Karpas-422 (cell line): ENCODE results near the gene HK1. TPM values are rescaled to one million over a fixed set of nuclear protein-coding genes. Genes with fewer than 3 reads are reported as not detected.
A peak's percentile ranks its signal among the peaks of the same experiment; 100 is the strongest.

ENCODE experiments used
- DNase-seq: peaks from one replicate; pipeline ENCODE4 v3.0.0-alpha.2; 2015
- H2AFZ ChIP-seq: fragments of 200-600 bp; sonication (generic); 2 replicates; pipeline ENCODE4 v1.6.1; 2014; ENCODE audit warnings: antibody characterized with exemption, low read length, mixed read lengths
- H3K27ac ChIP-seq: fragments of 200-600 bp; sonication (generic); 2 replicates; pipeline ENCODE4 v1.5.1; 2014; ENCODE audit warnings: mild to moderate bottlenecking, low read length, moderate library complexity
- H3K27me3 ChIP-seq: fragments of 200-600 bp; sonication (generic); 2 replicates; pipeline ENCODE4 v1.6.1; 2014; ENCODE audit warnings: low read length, mixed read lengths
- H3K36me3 ChIP-seq: fragments of 200-600 bp; sonication (generic); 2 replicates; pipeline ENCODE4 v1.6.1; 2014; ENCODE audit warnings: low read length, mixed read lengths; ENCODE audit not compliant: insufficient read depth
- H3K4me1 ChIP-seq: fragments of 200-600 bp; sonication (generic); 2 replicates; pipeline ENCODE4 v1.6.1; 2014; ENCODE audit warnings: mild to moderate bottlenecking, low read length, mixed read lengths
- H3K4me2 ChIP-seq: fragments of 200-600 bp; sonication (generic); 2 replicates; pipeline ENCODE4 v1.6.1; 2014; ENCODE audit warnings: low read length, low read depth, mild to moderate bottlenecking; ENCODE audit not compliant: poor library complexity, severe bottlenecking
- H3K4me3 ChIP-seq: fragments of 200-600 bp; sonication (generic); 2 replicates; pipeline ENCODE4 v1.5.1; 2014; ENCODE audit warnings: mild to moderate bottlenecking, antibody characterized with exemption, low read length, mixed read lengths
- H3K79me2 ChIP-seq: fragments of 200-600 bp; sonication (generic); 2 replicates; pipeline ENCODE4 v1.6.1; 2014; ENCODE audit warnings: mild to moderate bottlenecking, low read length, mixed read lengths
- H3K9ac ChIP-seq: fragments of 200-600 bp; sonication (generic); 2 replicates; pipeline ENCODE4 v1.6.0; 2014; ENCODE audit warnings: low read length
- H3K9me2 ChIP-seq: fragments of 200-600 bp; sonication (generic), shearing (Covaris generic); replicated peaks from 2 replicates; pipeline ENCODE4 v1.6.0; 2014; ENCODE audit warnings: mild to moderate bottlenecking, low read length, moderate library complexity; ENCODE audit not compliant: insufficient read depth
- H3K9me3 ChIP-seq: fragments of 300-700, 200-600 bp; sonication (generic); 2 replicates; pipeline ENCODE4 v1.6.1; 2014; ENCODE audit warnings: low read length, mixed read lengths
- H4K20me1 ChIP-seq: fragments of 200-600 bp; sonication (generic); 2 replicates; pipeline ENCODE4 v1.6.1; 2014; ENCODE audit warnings: mild to moderate bottlenecking, antibody characterized with exemption, low read length, low read depth; ENCODE audit not compliant: insufficient read depth
- total RNA-seq: library from RNA; depleted of rRNA; stranded (reverse); fragments of >200 nt; shearing (Covaris generic); gene quantifications from 2 replicates; pipeline ENCODE4 v1.2.3, GENCODE V29; 2014; ENCODE audit warnings: low replicate concordance

The HK1 gene
- total RNA-seq, 1 experiment from 2014 or later: 54.6 TPM

DNA sequence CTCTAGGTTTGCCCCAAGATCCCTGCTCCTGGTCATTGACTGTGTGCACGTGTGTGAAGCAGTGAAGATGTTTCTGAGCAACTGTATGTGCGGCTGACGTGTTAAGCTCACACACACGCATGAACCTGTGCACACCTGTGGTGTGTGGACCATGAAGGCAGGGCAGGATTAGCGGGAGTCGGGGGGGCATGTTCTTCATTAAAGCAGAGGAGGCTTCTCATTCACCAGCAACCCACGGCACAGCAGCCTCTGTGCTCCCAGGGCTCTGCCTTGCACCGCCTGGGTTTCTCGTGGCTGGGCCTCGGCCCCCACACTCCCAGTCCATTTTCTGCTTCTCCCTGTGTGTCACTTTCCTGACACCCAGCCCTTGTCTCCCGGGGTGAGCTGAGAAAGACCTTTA is 139.2 kb downstream of the HK1 start:
- Histone ChIP-seq H3K27me3 (no peaks in the 10 kb centered on the region), H2AFZ (no peak overlapping the region), H3K79me2 (no peaks in the 10 kb centered on the region), H4K20me1 (no peaks in the 10 kb centered on the region), H3K9me3 (no peaks in the 10 kb centered on the region), H3K4me1 (no peaks in the 10 kb centered on the region), H3K4me2 (no peak overlapping the region), H3K4me3 (no peak overlapping the region), H3K36me3 (no peaks in the 10 kb centered on the region), H3K9me2 (no peaks in the 10 kb centered on the region), H3K27ac (no peak overlapping the region), H3K9ac (no peak overlapping the region)
- no peak for DNase-seq

DNA sequence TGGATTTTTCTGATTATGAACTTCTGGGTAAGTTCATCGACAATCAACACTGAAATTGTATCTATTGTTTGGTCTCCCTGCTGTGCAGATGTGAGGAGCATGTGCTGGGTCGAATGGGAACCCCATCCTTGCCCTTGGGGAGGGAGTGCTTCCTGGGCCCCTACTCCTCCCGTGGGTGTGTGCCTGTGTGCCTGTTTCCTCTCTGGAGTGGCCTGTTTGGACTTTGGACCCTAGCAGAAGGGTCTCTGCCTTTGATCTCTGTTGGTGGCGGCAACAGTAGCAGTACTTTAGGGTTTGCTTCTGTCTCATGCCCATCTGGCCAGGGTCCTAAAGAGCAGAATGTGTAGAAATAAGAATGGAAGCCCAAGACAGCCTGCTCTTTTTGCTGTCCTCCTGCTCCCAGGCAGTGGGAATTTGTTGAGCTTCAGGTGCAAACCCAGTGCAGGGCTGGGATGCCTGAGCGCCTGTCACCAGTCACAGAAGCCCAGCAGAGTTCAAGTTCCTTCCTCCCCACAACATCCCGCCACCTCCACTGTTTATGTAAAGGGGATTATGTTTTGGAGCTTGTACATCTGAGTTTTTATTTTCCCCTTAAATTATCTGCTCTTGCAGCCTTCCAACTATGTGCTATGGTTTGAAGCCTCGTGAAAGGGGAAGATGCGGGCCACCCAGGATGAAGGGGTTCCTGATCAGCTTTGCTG is 139.9 kb downstream of the HK1 start:
- H3K4me2 ChIP-seq: no peak overlapping the region
- no peak overlapping the region for H3K27ac ChIP-seq
- no peaks in the 10 kb centered on the region for H3K79me2 ChIP-seq
- H2AFZ ChIP-seq: no peak overlapping the region
- no peaks in the 10 kb centered on the region for H3K4me1 ChIP-seq
- H4K20me1 ChIP-seq: no peaks in the 10 kb centered on the region
- no peaks in the 10 kb centered on the region for H3K9me3 ChIP-seq
- no peaks in the 10 kb centered on the region for H3K9me2 ChIP-seq
- no peak overlapping the region for H3K4me3 ChIP-seq
- H3K9ac ChIP-seq: no peak overlapping the region
- H3K36me3 ChIP-seq: no peaks in the 10 kb centered on the region
- DNase-seq: no peak
- no peaks in the 10 kb centered on the region for H3K27me3 ChIP-seq

DNA sequence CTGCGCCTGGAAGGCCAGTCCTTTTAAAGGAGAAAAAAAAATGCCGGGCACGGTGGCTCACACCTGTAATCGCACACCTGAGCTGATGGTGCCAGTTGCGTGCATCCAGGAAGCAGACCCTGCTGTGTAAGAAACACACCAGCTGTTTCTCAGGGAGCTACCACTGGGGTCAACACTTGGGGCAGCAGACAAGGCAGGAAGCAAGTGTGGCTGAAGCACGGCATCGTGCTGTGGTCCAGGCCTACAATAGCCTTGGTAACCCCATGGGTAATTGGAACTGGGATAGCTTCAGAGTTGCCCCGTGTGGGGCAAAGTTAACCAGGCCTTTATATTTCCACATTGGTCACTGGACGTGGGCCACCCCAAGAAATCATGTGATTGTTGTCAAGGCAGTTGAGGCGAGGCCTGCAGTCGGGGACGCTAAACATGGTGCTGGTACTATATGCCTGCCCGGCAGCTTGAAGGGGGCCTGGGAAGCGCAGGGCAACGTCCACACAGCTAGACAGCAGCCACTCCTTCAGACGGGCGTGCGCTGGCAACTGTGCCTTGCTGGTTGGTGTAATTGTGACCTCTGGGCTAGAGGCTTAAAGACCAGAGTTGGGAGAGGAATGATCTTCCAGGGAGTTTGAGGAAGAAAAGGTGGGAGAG is 140.9 kb downstream of the HK1 start:
- DNase-seq: no peak
- H3K9me2 ChIP-seq: no peaks in the 10 kb centered on the region
- no peak overlapping the region for H3K27ac ChIP-seq
- no peak overlapping the region for H3K4me3 ChIP-seq
- no peaks in the 10 kb centered on the region for H3K27me3 ChIP-seq
- H3K79me2 ChIP-seq: no peaks in the 10 kb centered on the region
- H3K4me1 ChIP-seq: peaks cover 5% of the 10 kb centered on the region
- H3K9ac ChIP-seq: no peak overlapping the region
- H3K9me3 ChIP-seq: no peaks in the 10 kb centered on the region
- no peak overlapping the region for H3K4me2 ChIP-seq
- no peaks in the 10 kb centered on the region for H4K20me1 ChIP-seq
- H2AFZ ChIP-seq: no peak overlapping the region
- H3K36me3 ChIP-seq: no peaks in the 10 kb centered on the region

DNA sequence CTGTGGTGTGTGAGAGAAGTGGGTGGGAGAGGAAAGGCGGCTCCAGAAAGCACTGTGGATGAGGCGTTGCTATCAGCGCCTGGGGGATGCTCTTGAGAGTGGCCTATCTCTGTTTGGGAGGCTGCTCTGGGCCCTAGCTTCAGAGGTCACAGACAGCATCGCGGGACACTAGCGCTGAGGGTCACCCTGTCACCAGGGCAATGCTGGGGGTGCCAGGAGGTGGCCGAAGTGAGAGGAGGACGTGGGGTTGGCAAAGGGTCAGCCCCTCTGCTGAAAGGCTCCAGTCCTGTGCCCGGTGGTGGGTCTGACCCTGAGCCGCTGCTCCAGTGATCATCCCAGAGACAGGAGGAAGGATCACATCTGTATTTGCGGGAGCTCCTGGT is 141.4 kb downstream of the HK1 start:
- no peak overlapping the region for H3K9ac ChIP-seq
- peaks cover 5% of the 10 kb centered on the region for H3K4me1 ChIP-seq
- H3K9me2 ChIP-seq: no peaks in the 10 kb centered on the region
- H2AFZ ChIP-seq: no peak overlapping the region
- no peaks in the 10 kb centered on the region for H3K79me2 ChIP-seq
- H3K27ac ChIP-seq: no peak overlapping the region
- no peak overlapping the region for H3K4me2 ChIP-seq
- no peaks in the 10 kb centered on the region for H3K27me3 ChIP-seq
- DNase-seq: no peak
- H3K4me3 ChIP-seq: no peak overlapping the region
- no peaks in the 10 kb centered on the region for H4K20me1 ChIP-seq
- no peaks in the 10 kb centered on the region for H3K36me3 ChIP-seq
- no peaks in the 10 kb centered on the region for H3K9me3 ChIP-seq

DNA sequence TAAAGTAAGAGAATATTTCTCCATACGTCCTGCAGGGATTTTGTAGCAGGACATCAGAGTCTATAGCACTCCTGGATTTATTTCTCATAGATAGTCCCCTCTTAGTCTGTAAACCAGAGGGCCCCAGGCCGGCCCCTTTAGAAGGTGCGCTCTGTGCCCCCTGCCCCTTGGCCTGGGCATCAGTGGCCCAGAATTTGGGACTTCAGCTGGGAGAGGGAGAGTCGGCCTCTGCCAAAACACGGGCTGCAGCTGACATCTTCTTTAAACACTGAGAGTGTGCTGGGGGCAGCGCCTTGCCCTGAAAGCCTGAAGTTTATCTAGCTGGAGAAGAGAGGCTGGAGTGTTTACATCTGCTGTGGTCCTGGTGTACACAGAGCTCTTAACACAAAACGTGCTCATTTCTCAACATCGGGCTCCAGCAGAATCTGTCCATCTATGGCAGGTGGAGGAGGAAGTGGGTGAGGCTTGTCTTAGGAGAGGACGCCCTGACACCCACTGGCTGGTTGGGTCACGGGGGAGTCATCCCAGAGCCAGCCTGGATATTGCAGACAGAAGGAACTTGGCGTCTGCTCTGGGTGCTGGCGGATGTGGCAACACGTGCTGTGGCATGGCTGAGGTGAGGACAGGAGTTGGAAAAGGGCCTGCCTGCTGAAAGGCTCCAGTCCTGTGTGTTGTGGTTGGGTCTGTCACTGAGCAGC is 143.5 kb downstream of the HK1 start:
- Histone ChIP-seq H3K79me2 (no peaks in the 10 kb centered on the region), H3K9me3 (no peaks in the 10 kb centered on the region), H3K4me2 (no peak overlapping the region), H3K4me1 (peaks cover 13% of the 10 kb centered on the region), H3K27ac (no peak overlapping the region), H3K4me3 (no peak overlapping the region), H4K20me1 (no peaks in the 10 kb centered on the region), H3K9ac (no peak overlapping the region), H2AFZ (no peak overlapping the region), H3K36me3 (no peaks in the 10 kb centered on the region), H3K9me2 (no peaks in the 10 kb centered on the region), H3K27me3 (no peaks in the 10 kb centered on the region)
- no peak for DNase-seq

DNA sequence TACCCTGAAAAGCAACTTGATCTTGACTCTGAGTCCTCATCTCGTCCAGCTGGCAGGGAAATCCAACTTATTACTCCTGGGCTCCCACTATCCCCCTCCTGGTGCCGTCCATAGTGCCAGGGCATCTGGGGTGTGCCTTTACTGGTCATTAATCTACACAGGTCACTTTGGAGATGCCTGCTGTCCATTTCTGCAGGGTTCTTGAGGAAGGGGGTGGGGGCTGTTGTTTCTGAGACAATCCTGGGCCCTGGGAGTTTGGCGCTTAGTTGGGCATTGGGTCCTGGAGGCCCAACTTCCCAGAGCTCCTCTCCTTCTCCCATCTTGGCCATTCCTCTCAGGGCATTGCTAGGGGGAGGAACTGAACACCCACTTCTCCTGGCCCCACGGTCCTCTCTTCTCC is 144.4 kb downstream of the HK1 start:
- no peaks in the 10 kb centered on the region for H3K36me3 ChIP-seq
- no peak overlapping the region for H2AFZ ChIP-seq
- no peaks in the 10 kb centered on the region for H3K9me2 ChIP-seq
- H3K79me2 ChIP-seq: no peaks in the 10 kb centered on the region
- H3K27me3 ChIP-seq: no peaks in the 10 kb centered on the region
- no peak overlapping the region for H3K4me3 ChIP-seq
- no peak overlapping the region for H3K4me2 ChIP-seq
- H3K27ac ChIP-seq: no peak overlapping the region
- H4K20me1 ChIP-seq: no peaks in the 10 kb centered on the region
- no peak overlapping the region for H3K9ac ChIP-seq
- no peak for DNase-seq
- no peaks in the 10 kb centered on the region for H3K9me3 ChIP-seq
- peaks cover 13% of the 10 kb centered on the region for H3K4me1 ChIP-seq

DNA sequence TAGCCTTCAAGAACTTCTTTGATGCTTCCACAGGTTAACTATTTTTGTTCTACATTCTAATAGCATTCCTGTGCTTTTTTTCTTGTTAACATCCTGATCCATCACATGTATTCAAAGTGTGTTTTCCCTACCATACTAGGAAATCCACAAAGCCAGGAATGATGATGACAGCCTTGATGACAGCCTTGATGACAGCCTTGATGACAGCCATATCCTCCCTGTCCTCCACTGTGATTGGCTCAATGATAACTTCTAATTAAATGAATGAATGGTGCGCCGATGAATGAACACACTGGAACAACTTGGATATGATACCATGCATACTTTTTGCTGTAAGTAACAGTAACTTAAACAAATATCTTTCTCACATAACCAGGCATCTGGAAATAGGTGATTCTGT is 146.7 kb downstream of the HK1 start:
- Histone ChIP-seq H3K4me1 (peaks cover 13% of the 10 kb centered on the region), H3K4me2 (no peak overlapping the region), H3K27ac (no peak overlapping the region), H3K27me3 (no peaks in the 10 kb centered on the region), H3K9me3 (no peaks in the 10 kb centered on the region), H3K9ac (no peak overlapping the region), H3K79me2 (no peaks in the 10 kb centered on the region), H4K20me1 (no peaks in the 10 kb centered on the region), H2AFZ (no peak overlapping the region), H3K36me3 (no peaks in the 10 kb centered on the region), H3K4me3 (no peak overlapping the region), H3K9me2 (no peaks in the 10 kb centered on the region)
- DNase-seq: no peak

DNA sequence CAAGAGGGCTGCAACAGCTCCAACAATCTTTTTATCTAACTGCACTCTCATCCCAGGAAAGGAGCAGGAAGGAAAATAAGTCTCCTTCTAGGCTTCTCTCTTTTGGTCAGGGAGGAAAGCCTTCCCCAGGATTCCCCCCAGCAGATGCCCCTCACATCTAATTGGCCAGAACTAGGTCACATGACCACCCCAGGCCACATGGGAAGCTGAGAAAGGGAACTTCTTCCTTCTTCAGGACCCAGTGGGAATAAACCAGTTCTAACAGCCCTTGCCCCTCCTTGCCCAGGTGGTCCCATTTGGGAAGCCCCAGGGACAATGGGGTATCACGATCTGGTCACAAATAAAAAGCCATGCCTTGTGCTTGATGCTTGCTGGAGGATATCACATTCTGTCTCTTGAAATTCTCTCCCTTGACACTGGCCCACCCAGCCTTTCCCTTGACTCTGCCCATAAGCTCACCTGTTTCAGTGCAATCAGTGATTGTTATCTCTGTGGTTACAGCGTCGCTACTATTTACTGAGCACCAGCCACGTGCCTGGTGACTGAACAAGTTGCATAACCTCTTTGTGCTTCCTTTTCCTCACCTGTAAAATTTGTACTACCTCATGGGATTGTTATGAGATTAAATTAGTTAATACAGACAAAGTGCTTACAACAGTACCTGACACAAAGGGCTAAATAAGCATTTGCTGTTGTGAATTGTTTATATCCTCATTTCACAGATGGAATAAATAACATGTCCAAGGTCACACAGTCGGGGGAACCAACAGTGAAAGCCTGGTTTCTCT is 147.4 kb downstream of the HK1 start:
- Histone ChIP-seq H2AFZ (peak overlapping the region; percentile 44; the same call in 1 of the 2 replicates), H3K4me3 (no peak overlapping the region), H4K20me1 (no peaks in the 10 kb centered on the region), H3K4me2 (no peak overlapping the region), H3K27ac (no peak overlapping the region), H3K36me3 (no peaks in the 10 kb centered on the region), H3K9me2 (no peaks in the 10 kb centered on the region), H3K79me2 (no peaks in the 10 kb centered on the region), H3K9ac (no peak overlapping the region), H3K4me1 (peaks cover 13% of the 10 kb centered on the region), H3K27me3 (no peaks in the 10 kb centered on the region), H3K9me3 (no peaks in the 10 kb centered on the region)
- DNase-seq: peak; percentile 52
